CD1c-positive myeloid dendritic cell (primary cell): ENCODE results near the gene COL27A1.

Source experiments
- DNase-seq: peaks from one replicate; pipeline ENCODE4 v3.0.0-alpha.2; 2016; ENCODE audit errors: extremely low spot score

Gene COL27A1

GRCh38 chr9:114206221-114206789, 51.0 kb downstream of the COL27A1 start:
- DNase-seq, result no peak

- DNase-seq, result no peak
These were observed 51.9 kb downstream of the COL27A1 start for GRCh38 chr9:114207034-114207810.

- DNase-seq, result no peak
These were observed 52.5 kb downstream of the COL27A1 start for GRCh38 chr9:114207845-114208244.

GRCh38 chr9:114209151-114209550, 53.8 kb downstream of the COL27A1 start:
- DNase-seq, result no peak

GRCh38 chr9:114210136-114210535, 54.8 kb downstream of the COL27A1 start:
- no peak for DNase-seq

GRCh38 chr9:114210691-114211276, 55.4 kb downstream of the COL27A1 start:
- DNase-seq, result no peak

- no peak for DNase-seq
These were observed 57.5 kb downstream of the COL27A1 start for GRCh38 chr9:114212826-114213225.

- DNase-seq, result no peak
These were observed 58.2 kb downstream of the COL27A1 start for GRCh38 chr9:114213566-114213965.

- DNase-seq, result no peak
These were observed 58.8 kb downstream of the COL27A1 start for GRCh38 chr9:114214181-114214580.

GRCh38 chr9:114214686-114215414, 59.5 kb downstream of the COL27A1 start:
- DNase-seq, result no peak

- no peak for DNase-seq
These were observed 60.7 kb downstream of the COL27A1 start for GRCh38 chr9:114216081-114216480.

- DNase-seq, result no peak
These were observed 61.6 kb downstream of the COL27A1 start for GRCh38 chr9:114216976-114217375.

- DNase-seq, result no peak
These were observed 63.2 kb downstream of the COL27A1 start for GRCh38 chr9:114218264-114219120.

GRCh38 chr9:114220061-114220541, 64.8 kb downstream of the COL27A1 start:
- no peak for DNase-seq

- DNase-seq, result no peak
These were observed 66.5 kb downstream of the COL27A1 start for GRCh38 chr9:114221706-114222465.

GRCh38 chr9:114223564-114224246, 68.4 kb downstream of the COL27A1 start:
- no peak for DNase-seq

GRCh38 chr9:114224247-114224610, 68.9 kb downstream of the COL27A1 start:
- DNase-seq, result no peak

- DNase-seq, result no peak
These were observed 70.3 kb downstream of the COL27A1 start for GRCh38 chr9:114225561-114226212.

GRCh38 chr9:114226246-114227055, 71.1 kb downstream of the COL27A1 start:
- no peak for DNase-seq
